Fibroblast of mammary gland (primary cell): ENCODE measurements around the gene RAPGEF2.

Experiments
- DNase-seq: peaks from one replicate; pipeline ENCODE4 v3.0.0-alpha.2; 2010; ENCODE audit warnings: low read depth
- H3K4me3 ChIP-seq: 2 replicates; pipeline ENCODE4 v1.5.1; 2011; ENCODE audit warnings: low read depth, mild to moderate bottlenecking, low read length, moderate library complexity; ENCODE audit not compliant: control insufficient read depth
- CTCF ChIP-seq: conservative IDR thresholded peaks from 2 replicates; pipeline ENCODE4 v1.5.1; 2011; ENCODE audit warnings: low read depth, low read length, inconsistent platforms; ENCODE audit not compliant: control insufficient read depth, insufficient read depth

RAPGEF2 gene

DNA sequence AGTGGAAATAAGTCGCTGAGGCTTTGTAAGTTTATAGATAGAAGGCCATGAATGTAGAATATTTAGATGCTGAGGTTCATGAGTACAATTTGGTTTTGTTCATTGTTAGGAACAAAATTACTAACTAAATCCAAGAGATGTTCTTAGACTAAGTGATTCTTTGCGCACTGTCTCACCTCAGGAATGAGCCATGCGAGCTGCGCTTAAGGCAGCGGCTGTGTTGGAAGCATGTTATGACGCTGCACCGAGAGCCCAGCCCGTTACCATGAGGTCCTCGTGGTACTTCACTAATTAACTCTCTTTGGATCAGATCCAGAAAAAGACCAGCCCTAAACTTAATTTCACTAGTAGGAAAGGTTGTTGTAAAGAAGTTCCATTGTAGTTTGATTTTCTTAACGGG, 166.2 kb downstream of the RAPGEF2 start:
- DNase-seq, result no peak
- TF ChIP-seq CTCF, result no peak
- no peak overlapping the region for H3K4me3 ChIP-seq

GRCh38 chr4:159269956-159270355, 167.1 kb downstream of the RAPGEF2 start:
- no peak for DNase-seq
- no peak overlapping the region for H3K4me3 ChIP-seq
- no peak for TF ChIP-seq CTCF

GRCh38 chr4:159271856-159272255, 169.0 kb downstream of the RAPGEF2 start:
- TF ChIP-seq CTCF, result no peak

DNA sequence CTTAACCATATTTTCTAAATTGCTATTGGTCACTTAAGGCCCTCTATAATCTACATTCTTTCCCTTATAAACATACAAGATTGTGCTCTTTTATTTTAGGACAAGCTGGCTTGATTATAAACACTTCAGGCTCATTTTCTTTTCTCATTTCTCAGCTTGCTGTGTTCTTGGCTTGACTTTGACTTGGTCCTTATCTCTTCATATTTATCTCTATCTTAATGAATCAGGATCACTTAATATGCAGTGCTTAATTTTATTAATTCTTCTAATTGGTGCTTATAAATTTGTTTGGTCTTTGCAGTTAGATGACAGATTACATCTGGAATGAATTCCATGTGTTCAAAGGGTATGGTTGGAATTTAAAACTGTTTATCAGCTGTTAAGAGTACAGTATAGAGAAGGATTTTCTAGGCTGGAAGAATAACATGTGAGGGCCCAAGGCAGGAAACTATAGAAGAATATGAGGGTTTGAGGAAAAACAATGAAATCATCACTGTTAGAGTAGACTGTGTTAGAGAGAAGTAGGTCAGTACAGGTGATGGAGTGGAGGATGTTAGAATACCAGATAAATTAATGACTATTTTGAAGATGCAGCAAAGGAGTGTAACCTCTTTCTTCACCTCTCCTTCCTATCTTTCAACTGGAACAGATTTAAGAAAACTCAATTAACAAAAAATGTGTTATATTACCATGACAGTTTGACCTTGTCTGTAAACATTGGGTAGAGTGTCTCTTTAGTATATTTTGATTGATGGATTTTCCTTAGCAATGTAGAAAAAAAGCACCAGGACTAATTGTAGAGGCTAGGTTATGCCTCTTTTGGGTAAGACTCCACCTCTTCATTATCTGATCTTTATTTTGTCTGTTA, 169.6 kb downstream of the RAPGEF2 start:
- DNase-seq, result no peak
- no peak for TF ChIP-seq CTCF
- no peak overlapping the region for H3K4me3 ChIP-seq

More at GRCh38 chr4:159271856-159272255, 169.0 kb downstream of the RAPGEF2 start:
- H3K4me3 ChIP-seq, result no peak overlapping the region
- DNase-seq, result no peak

- TF ChIP-seq CTCF, result no peak
- no peak overlapping the region for H3K4me3 ChIP-seq
- DNase-seq, result peak; percentile 48
Measured at GRCh38 chr4:159273141-159273438, 170.2 kb downstream of the RAPGEF2 start.

DNA sequence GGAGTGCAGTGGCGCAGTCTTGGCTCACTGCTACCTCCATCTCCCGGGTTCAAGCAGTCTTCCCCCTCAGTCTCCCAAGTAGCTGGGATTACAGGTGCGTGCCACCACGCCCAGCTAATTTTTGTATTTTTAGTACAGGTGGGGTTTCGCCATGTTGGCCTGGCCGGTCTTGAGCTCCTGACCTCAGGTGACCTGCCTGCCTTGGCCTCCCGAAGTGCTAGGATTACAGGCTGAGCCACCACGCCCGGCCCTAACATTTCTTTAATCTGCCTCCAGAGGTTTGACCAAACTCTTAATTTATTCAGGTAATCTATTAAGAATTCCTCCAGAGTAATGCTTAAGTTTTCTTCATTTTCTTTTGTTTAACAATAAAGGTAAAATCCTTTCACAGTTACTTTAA, 171.0 kb downstream of the RAPGEF2 start:
- TF ChIP-seq CTCF, result no peak
- DNase-seq, result no peak
- H3K4me3 ChIP-seq, result no peak overlapping the region
